AG04449 (cell line): ENCODE results near the gene AGBL2.
"Not testable (repeated sequence)": the region's sequence is repeated elsewhere in the genome, so short reads cannot be mapped to it uniquely, and the experiment has no call there.

Source experiments
- CTCF ChIA-PET: fragments of 350-600 bp; formaldehyde crosslinking; extraction: SDS; loops from one replicate; lab custom pipeline; 2021; ENCODE audit warnings: antibody characterized with exemption; lab: Yijun Ruan, JAX
- POLR2A ChIA-PET: fragments of 400-600, 350-600 bp; formaldehyde crosslinking; extraction: SDS; loops from one replicate; lab custom pipeline; 2020; ENCODE audit warnings: antibody characterized with exemption, inconsistent platforms; lab: Yijun Ruan, JAX
- DNase-seq: peaks from one replicate; pipeline ENCODE4 v3.0.0-alpha.2; 2010; ENCODE audit warnings: low read depth, low spot score
- H3K4me3 ChIP-seq: 2 replicates; pipeline ENCODE4 v1.5.1; 2011; ENCODE audit warnings: low read depth, mild to moderate bottlenecking, control low read depth, low read length
- TF ChIP-seq, protein P1 (sequence below): IDR thresholded peaks from one replicate; pipeline ENCODE4 v1.5.1; 2011; ENCODE audit warnings: mild to moderate bottlenecking, moderate library complexity, low read length, control low read depth, inconsistent platforms; ENCODE audit not compliant: insufficient read depth; ENCODE audit errors: missing control alignments

AGBL2 gene

DNA sequence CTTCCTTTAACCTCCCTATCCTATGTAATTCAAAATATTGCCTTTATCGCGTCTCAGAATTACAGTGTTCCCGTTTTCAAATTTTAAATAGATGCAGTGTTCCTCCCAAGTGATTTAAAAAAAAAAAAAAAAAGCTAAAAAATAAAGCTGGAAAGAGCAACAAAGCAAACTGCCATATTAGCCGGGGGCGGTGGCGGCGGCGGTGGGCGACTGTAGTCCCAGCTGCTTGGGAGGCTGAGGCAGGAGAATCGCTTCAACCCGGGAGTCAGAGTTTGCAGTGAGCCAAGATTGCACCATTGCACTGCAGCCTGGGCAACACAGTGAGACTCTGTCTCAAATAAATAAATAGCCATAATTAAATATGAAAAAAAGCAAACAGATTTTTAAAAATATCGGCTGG is 5.5 kb upstream of the AGBL2 start:
- no peak for DNase-seq
- TF ChIP-seq, protein P1, sequence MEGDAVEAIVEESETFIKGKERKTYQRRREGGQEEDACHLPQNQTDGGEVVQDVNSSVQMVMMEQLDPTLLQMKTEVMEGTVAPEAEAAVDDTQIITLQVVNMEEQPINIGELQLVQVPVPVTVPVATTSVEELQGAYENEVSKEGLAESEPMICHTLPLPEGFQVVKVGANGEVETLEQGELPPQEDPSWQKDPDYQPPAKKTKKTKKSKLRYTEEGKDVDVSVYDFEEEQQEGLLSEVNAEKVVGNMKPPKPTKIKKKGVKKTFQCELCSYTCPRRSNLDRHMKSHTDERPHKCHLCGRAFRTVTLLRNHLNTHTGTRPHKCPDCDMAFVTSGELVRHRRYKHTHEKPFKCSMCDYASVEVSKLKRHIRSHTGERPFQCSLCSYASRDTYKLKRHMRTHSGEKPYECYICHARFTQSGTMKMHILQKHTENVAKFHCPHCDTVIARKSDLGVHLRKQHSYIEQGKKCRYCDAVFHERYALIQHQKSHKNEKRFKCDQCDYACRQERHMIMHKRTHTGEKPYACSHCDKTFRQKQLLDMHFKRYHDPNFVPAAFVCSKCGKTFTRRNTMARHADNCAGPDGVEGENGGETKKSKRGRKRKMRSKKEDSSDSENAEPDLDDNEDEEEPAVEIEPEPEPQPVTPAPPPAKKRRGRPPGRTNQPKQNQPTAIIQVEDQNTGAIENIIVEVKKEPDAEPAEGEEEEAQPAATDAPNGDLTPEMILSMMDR: no peak
- POLR2A ChIA-PET: interaction anchor here (0.6 kb wide), 1 partner anchor 9 kb away, joined by 3 read pairs; no protein-coding TSS in a partner anchor
- CTCF ChIA-PET: no interaction called here
- H3K4me3 ChIP-seq: no peak overlapping the region

DNA sequence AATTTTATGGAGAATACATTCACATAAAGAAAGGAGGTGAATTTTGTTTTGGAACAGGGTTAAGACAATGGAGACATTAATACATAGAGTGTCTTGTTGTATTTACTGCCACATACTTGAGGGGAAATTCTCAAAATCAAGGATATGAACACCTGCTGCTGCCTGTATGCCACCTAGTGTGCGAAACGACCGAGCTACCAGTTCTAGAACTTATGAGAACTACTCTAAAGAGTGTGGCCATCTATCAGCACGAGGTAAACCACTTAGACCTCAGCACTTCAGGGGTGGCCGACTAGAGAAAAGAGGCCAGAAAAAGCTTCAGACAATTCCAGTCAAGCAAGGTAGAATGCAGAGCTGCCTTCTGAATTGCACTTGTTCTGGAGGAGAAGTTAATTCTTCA is 1.5 kb upstream of the AGBL2 start:
- no peak for DNase-seq
- CTCF ChIA-PET: interaction anchor here (0.9 to 1.7 kb wide), 2 partner anchors 100 to 136 kb away, joined by 3 to 4 read pairs; no protein-coding TSS in a partner anchor
- H3K4me3 ChIP-seq: no peak overlapping the region
- TF ChIP-seq, protein P1: no peak
- POLR2A ChIA-PET: no interaction called here

DNA sequence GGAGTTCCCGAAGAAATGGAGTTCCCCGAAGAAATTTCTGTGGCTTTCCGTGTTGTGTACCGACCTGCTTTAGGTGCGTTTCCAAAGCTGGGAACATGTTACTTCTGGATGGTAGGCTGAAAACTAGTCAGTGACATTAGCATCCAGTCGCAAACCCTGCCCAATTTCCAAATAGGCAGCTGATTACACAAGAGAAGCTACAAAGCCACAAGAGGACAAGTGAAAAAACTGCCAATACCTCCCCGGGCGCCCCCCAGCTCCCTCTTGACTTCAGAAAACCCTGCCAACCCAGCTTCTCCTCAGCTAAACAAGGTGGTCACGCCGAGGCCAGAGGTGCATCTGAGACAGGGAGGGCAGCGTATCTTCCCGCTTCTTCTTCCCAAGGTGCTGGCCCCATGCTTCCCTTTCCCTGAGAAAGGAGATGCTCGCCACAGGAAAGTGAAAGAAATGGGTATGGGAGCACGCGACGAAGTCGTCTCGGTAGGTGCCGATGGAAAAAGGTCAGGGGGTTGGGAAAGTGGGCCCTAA is 551 bp downstream of the AGBL2 start:
- peak overlapping the region; percentile 81 for H3K4me3 ChIP-seq
- TF ChIP-seq, protein P1: no peak
- no peak for DNase-seq
- ChIA-PET CTCF (no interaction called here), POLR2A (interaction anchor here (1.0 kb wide), 1 partner anchor 9 kb away, joined by 4 read pairs; no protein-coding TSS in a partner anchor)

DNA sequence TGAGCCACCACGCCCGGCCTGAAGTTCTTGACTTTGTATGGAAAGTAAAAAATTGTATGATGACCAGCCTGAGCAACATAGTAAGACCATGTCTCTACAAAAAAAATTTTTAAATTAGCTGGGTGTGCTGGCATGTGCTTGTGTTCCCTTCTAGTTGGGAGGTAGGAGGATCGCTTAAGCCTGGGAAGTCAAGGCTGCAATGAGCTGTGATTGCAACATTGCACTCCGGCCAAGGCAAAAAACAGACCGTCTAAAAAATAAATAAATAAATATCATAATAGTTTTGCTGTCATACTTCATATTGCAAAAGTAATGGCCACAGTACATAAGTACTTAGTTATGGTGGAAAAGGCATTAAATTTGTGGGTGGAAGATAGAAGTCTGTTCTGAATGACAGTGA is 3.4 kb downstream of the AGBL2 start:
- H3K4me3 ChIP-seq: no peak overlapping the region
- ChIA-PET POLR2A (interaction anchor here (0.6 kb wide), 1 partner anchor 9 kb away, joined by 3 read pairs; no protein-coding TSS in a partner anchor), CTCF (no interaction called here)
- TF ChIP-seq, protein P1: no peak
- DNase-seq: no peak

DNA sequence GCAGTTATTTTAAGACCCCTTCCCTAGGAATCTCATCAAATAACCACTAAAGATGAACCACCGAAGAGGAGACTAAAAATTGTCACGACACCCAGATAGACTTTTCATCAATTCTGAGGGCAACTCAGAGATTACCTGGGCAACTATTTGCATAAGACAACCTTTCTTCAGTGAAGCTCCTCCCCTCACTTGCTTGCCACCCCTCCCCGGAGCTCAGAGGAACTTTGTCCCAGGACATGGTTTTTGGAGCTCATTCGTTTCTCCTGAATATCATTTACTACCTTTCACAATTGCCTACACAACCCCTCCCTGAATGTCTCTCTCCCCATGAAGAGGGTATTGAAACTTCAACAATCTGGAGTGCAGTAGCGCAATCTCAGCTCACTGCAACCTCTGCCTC is 3.9 kb downstream of the AGBL2 start:
- POLR2A ChIA-PET: no interaction called here

DNA sequence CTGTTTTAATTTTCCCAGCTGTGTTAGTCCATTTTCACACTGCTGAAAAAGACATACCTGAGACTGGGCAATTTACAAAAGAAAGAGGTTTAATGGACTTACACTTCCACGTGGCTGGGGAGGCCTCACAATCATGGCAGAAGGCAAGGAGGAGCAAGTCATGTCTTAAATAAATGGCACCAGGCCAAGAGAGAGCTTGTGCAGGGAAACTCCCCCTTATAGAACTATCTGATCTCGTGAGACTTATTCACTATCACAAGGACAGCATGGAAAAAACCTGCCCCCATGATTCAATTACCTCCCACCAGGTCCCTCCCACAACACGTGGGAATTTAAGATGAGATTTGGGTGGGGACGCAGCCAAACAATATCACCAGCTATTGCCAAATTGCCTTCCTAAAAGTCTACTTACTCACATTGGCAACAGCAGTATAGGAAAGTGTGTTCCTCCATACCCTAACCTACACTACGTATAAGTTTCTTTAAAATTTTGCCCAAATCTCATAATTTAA is 7.8 kb downstream of the AGBL2 start:
- CTCF ChIA-PET, H3K4me3 ChIP-seq, DNase-seq, POLR2A ChIA-PET: not testable (repeated sequence)

More for the DNA sequence above, 3.9 kb downstream of the AGBL2 start:
- no peak for DNase-seq
- CTCF ChIA-PET: interaction anchor here (1.0 kb wide), 1 partner anchor 16 kb away, joined by 3 read pairs; no protein-coding TSS in a partner anchor
- TF ChIP-seq, protein P1: no peak
- H3K4me3 ChIP-seq: no peak overlapping the region
